Colonic mucosa (tissue), 4 donors: Measurements from ENCODE around the gene FAN1. TPM values are rescaled to one million over a fixed set of nuclear protein-coding genes. Genes with fewer than 3 reads are reported as not detected.

Experiments used
- DNase-seq: peaks from one replicate; pipeline ENCODE4 v3.0.0-alpha.2; 2020
- H3K27ac ChIP-seq: fragments of 200-600 bp; one replicate; pipeline ENCODE4 v1.8.0; 2021
- H3K27me3 ChIP-seq: fragments of 200-600 bp; one replicate; pipeline ENCODE4 v1.8.0; 2021
- H3K36me3 ChIP-seq: fragments of 200-600 bp; one replicate; pipeline ENCODE4 v1.8.0; 2021
- H3K4me1 ChIP-seq: fragments of 200-600 bp; one replicate; pipeline ENCODE4 v1.8.0; 2021; ENCODE audit warnings: mild to moderate bottlenecking
- H3K4me3 ChIP-seq: fragments of 200-600 bp; one replicate; pipeline ENCODE4 v1.8.0; 2021
- H3K9ac ChIP-seq, 2 donors: one replicate each; pipeline ENCODE4 v1.7.0; 2013; ENCODE audit warnings: control low read depth in 2 of 2, low read depth in 2 of 2, low read length in 2 of 2
- H3K9me3 ChIP-seq: fragments of 200-600 bp; one replicate; pipeline ENCODE4 v1.8.0; 2021
- intact Hi-C: fragments of 100-400 bp; cut with DNase I; formaldehyde crosslinking; loops from one replicate; pipeline ENCODE4 v1.14.1; 2022
- total RNA-seq, 2 donors: library from RNA; stranded (reverse); fragmentation: NEBNext Ultra II Directional in 1 of 2; extraction: Animal tissue kit (Norgen Biotek cat#: 25700) in 1 of 2; gene quantifications; one replicate each; pipeline ENCODE4 v1.2.1, GENCODE V29; 2021
- TF ChIP-seq, protein P1 (sequence below): fragments of 200-600 bp; IDR thresholded peaks from one replicate; pipeline ENCODE4 v1.8.0; 2022; ENCODE audit warnings: antibody characterized with exemption, mild to moderate bottlenecking
- donor health status: healthy.
- donor health status: DM: no; HTN: no; CAD: no.
- donor health status: DM: no; HTN: no; CAD: no.

Gene FAN1
- total RNA-seq, 2 donors from 2014 or later, result 12.0 to 22.2 TPM

DNA sequence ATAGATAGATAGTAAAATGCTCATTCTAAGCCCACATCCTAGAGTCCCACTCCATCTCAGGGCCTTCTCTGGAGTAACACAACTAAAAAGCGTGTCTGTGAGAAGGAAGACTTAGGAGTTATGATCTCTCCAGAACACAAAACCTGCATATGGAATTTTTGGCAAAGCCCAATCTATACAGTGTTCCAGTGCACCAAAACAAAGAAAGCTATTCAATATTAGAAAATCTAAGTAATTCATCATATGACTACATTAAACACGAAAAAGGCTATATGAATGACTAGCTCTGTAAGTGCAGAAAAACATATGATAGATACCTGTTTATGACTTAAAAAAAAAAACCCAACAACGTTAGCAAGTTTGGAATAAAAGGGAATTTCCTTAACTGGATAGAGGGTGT, 60.0 kb downstream of the FAN1 start:
- intact Hi-C loops, result no loop called here
- Histone ChIP-seq H3K9ac (no peak overlapping the region), H3K4me3 (no peak overlapping the region), H3K27me3 (no peaks in the 10 kb centered on the region), H3K9me3 (no peaks in the 10 kb centered on the region), H3K4me1 (no peaks in the 10 kb centered on the region), H3K36me3 (peaks cover 25% of the 10 kb centered on the region), H3K27ac (no peak overlapping the region)
- TF ChIP-seq, protein P1, sequence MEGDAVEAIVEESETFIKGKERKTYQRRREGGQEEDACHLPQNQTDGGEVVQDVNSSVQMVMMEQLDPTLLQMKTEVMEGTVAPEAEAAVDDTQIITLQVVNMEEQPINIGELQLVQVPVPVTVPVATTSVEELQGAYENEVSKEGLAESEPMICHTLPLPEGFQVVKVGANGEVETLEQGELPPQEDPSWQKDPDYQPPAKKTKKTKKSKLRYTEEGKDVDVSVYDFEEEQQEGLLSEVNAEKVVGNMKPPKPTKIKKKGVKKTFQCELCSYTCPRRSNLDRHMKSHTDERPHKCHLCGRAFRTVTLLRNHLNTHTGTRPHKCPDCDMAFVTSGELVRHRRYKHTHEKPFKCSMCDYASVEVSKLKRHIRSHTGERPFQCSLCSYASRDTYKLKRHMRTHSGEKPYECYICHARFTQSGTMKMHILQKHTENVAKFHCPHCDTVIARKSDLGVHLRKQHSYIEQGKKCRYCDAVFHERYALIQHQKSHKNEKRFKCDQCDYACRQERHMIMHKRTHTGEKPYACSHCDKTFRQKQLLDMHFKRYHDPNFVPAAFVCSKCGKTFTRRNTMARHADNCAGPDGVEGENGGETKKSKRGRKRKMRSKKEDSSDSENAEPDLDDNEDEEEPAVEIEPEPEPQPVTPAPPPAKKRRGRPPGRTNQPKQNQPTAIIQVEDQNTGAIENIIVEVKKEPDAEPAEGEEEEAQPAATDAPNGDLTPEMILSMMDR, result no peak
- DNase-seq, result no peak

DNA sequence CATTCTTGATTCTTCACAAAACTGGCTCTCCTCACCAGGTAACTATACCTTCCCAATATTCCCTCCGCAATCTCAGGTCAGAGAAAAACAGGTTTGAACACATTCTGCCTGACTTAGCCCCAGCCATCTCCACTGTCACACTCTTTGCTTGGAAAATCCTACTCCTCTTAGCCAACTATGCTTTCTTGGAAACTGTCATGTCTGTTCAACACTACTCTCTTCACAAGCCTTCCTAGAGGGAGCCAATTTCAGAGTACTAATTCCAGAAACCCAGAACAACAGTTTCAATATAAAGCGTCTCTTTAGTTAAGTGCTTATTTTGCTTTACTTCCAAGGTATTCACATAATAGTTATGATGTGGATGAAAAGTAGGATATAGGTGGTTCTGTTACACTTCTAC, 66.0 kb downstream of the FAN1 start:
- H3K4me3 ChIP-seq, result no peak overlapping the region
- H3K36me3 ChIP-seq, result peaks cover 9% of the 10 kb centered on the region
- intact Hi-C loops, result no loop called here
- no peak overlapping the region for H3K27ac ChIP-seq
- H3K9ac ChIP-seq, result no peak overlapping the region
- no peak for DNase-seq
- no peaks in the 10 kb centered on the region for H3K9me3 ChIP-seq
- TF ChIP-seq, protein P1, result no peak
- no peaks in the 10 kb centered on the region for H3K4me1 ChIP-seq
- no peaks in the 10 kb centered on the region for H3K27me3 ChIP-seq

DNA sequence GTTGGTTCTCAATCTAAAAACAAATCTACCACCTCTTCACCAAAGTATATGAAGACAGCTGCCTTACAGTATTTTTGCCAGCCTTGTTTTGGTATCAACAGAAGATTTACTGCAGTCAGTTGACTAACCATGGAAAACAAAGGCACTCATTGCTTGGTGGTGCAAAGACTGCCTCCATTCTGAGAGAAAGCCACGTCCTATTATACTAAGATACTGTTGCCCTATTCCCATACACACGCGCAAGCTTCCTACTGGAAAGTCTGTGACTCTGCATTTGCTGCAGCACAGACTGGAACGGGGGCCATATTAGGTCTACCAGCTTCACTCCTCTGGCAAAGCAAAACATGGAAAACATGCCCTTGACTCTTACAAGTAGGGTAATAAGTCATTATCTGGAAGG, 69.7 kb downstream of the FAN1 start:
- no peaks in the 10 kb centered on the region for H3K4me1 ChIP-seq
- intact Hi-C loops, result no loop called here
- H3K9me3 ChIP-seq, result no peaks in the 10 kb centered on the region
- no peak for DNase-seq
- H3K4me3 ChIP-seq, result no peak overlapping the region
- TF ChIP-seq, protein P1, result no peak
- H3K27me3 ChIP-seq, result no peaks in the 10 kb centered on the region
- H3K36me3 ChIP-seq, result no peaks in the 10 kb centered on the region
- H3K27ac ChIP-seq, result no peak overlapping the region
- H3K9ac ChIP-seq, result no peak overlapping the region

DNA sequence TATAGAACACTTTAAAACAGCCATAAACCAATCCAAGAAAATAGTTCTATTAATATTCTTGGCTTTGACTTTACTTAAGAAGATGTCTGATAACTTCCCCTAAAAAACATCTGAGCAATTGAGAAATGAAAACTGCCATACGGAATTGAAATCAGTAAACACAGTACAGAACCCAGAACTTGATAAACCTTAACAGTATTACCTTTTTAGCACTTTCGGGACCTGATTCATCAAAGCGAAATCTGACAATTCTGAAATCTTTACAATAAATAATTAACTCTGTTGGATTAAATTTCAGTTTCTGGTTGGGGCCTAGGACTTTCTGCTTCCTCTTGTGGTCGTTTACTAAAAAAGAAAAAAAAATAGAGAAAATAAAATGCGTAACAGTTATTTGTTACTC, 70.4 kb downstream of the FAN1 start:
- no peaks in the 10 kb centered on the region for H3K36me3 ChIP-seq
- DNase-seq, result no peak
- no peak overlapping the region for H3K9ac ChIP-seq
- TF ChIP-seq, protein P1, result no peak
- H3K4me3 ChIP-seq, result no peak overlapping the region
- no peak overlapping the region for H3K27ac ChIP-seq
- intact Hi-C loops, result no loop called here
- no peaks in the 10 kb centered on the region for H3K9me3 ChIP-seq
- no peaks in the 10 kb centered on the region for H3K27me3 ChIP-seq
- H3K4me1 ChIP-seq, result no peaks in the 10 kb centered on the region

DNA sequence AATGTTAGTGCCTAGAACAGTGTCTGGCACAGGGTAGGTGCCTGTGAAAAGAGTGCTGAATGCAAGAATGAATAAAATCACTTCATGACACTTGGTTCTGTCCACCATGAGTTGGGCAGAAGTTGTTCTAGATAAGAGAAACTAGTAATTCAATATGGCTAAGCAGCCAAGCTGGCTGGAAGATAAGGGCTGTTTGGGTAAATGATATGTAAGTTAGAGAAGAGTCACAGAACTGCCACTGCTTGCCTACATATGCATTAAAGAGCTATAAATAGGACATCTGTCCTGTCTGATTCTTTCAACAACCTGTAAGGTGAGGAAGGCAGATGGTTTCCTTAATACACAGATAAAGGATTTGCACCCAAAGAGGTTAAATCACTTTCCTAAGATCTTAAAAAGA, 74.6 kb downstream of the FAN1 start:
- no peaks in the 10 kb centered on the region for H3K4me1 ChIP-seq

More for the DNA sequence above, 74.6 kb downstream of the FAN1 start:
- no peak overlapping the region for H3K27ac ChIP-seq
- no peak overlapping the region for H3K4me3 ChIP-seq
- H3K36me3 ChIP-seq, result no peaks in the 10 kb centered on the region
- TF ChIP-seq, protein P1, result no peak
- no peak for DNase-seq
- H3K27me3 ChIP-seq, result no peaks in the 10 kb centered on the region
- intact Hi-C loops, result no loop called here
- no peak overlapping the region for H3K9ac ChIP-seq
- H3K9me3 ChIP-seq, result no peaks in the 10 kb centered on the region
